ENCODE results near the gene NKTR. TPM values are rescaled to one million over a fixed set of nuclear protein-coding genes. Genes with fewer than 3 reads are reported as not detected.
"Not testable (repeated sequence)": the region's sequence is repeated elsewhere in the genome, so short reads cannot be mapped to it uniquely, and the experiment has no call there.

Gene NKTR
- polyA plus RNA-seq, 1 donor (not counting 4 experiments of a cell fraction or from before 2014, with no cell fraction given) = 38.6 TPM

DNA sequence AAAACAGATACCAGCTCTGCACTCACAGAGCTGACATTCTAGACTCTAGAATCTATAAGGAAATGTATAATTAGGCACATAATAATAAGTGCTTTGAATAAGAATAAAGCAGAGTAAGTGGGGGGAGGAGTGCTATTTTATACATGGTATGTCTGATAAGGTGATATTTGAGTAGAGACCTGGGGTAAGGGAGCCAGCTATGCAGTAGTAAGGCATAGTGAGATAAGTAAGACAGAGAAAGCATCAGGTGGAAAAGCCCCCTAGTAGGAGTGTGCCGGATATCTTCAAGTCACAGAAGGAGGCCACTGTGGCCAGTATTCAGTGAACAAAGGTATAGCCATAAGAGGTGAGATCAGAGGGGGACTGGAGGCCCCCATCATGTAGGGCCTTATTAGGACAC lies 6.9 kb upstream of the NKTR start:
- Histone ChIP-seq H3K4me3 (ENCODE audit: control insufficient read depth in 2 of 3, extremely low read depth in 1 of 3, insufficient read depth in 2 of 3, low read depth in 1 of 3, low read length in 3 of 3) (no peak overlapping the region), H3K79me2 (ENCODE audit: control insufficient read depth, insufficient read depth, low read length) (peaks cover 22% of the 10 kb centered on the region), H3K27me3 (ENCODE audit: control insufficient read depth, extremely low read depth, insufficient read depth, low read length) (no peaks in the 10 kb centered on the region), H3K27ac (ENCODE audit: control insufficient read depth, insufficient read depth, low read length) (no peak overlapping the region), H3K9me1 (ENCODE audit: control insufficient read depth, extremely low read depth, insufficient read depth, low read length) (no peaks in the 10 kb centered on the region), H3K36me3 (ENCODE audit: control insufficient read depth in 2 of 2, extremely low read depth in 1 of 2, insufficient read depth in 2 of 2, low read length in 2 of 2) (peaks cover 2 to 5% of the 10 kb centered on the region in 2 experiments), H3K4me2 (ENCODE audit: control insufficient read depth, extremely low read depth, insufficient read depth, low read depth, low read length) (no peak overlapping the region), H3K4me1 (ENCODE audit: control insufficient read depth, extremely low read depth, insufficient read depth, low read length) (peaks cover 14% of the 10 kb centered on the region), H3K9ac (ENCODE audit: control insufficient read depth, extremely low read depth, insufficient read depth, low read length) (no peak overlapping the region), H4K20me1 (ENCODE audit: control insufficient read depth, extremely low read depth, insufficient read depth, low read length) (no peaks in the 10 kb centered on the region), H3K9me3 (ENCODE audit: control insufficient read depth, low read depth, low read length) (no peaks in the 10 kb centered on the region), H2AFZ (ENCODE audit: control insufficient read depth, low read length) (no peak overlapping the region)
- TF ChIP-seq, protein P1, sequence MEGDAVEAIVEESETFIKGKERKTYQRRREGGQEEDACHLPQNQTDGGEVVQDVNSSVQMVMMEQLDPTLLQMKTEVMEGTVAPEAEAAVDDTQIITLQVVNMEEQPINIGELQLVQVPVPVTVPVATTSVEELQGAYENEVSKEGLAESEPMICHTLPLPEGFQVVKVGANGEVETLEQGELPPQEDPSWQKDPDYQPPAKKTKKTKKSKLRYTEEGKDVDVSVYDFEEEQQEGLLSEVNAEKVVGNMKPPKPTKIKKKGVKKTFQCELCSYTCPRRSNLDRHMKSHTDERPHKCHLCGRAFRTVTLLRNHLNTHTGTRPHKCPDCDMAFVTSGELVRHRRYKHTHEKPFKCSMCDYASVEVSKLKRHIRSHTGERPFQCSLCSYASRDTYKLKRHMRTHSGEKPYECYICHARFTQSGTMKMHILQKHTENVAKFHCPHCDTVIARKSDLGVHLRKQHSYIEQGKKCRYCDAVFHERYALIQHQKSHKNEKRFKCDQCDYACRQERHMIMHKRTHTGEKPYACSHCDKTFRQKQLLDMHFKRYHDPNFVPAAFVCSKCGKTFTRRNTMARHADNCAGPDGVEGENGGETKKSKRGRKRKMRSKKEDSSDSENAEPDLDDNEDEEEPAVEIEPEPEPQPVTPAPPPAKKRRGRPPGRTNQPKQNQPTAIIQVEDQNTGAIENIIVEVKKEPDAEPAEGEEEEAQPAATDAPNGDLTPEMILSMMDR (optimal IDR thresholded peaks at IDR 0.05 in 1 of 3, IDR thresholded peaks at IDR 0.05 in 1 of 3, conservative IDR thresholded peaks at IDR 0.05 in 1 of 3; ENCODE audit: extremely low read depth in 1 of 3, insufficient read depth in 2 of 3, low read length in 3 of 3) = no peak
- no peak for TF ChIP-seq EZH2 (IDR thresholded peaks at IDR 0.05; ENCODE audit: low read length)
- DNase-seq (ENCODE audit: low read depth, low spot score) (no peak), FAIRE-seq (no peak)
- dilution Hi-C loops (cut with MboI; ENCODE audit: extremely low pct_ligation_motif_present, low sequenced_read_pairs) = no loop called here

DNA sequence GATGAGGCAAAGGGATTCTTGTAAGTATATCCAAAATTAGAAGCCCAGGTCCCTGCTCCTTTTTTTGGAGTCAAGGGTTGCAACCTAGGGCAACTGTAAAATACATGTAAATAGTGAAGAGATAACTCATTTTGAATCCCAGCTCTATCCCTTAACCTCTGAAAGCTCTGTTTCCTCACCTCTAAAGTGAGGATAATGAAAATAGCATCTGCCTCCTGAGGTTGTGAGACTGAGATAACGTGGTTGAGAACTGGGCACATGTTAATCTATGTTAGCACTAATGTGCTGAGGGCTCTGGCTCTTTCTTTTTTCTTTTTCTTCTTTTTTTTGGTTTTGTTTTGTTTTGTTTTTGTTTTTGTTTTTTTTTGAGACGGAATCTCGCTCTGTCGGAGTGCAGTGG lies 4.8 kb upstream of the NKTR start:
- H3K79me2 ChIP-seq (ENCODE audit: control insufficient read depth, insufficient read depth, low read length) = peaks cover 22% of the 10 kb centered on the region
- DNase-seq (ENCODE audit: low read depth, low spot score) = no peak
- FAIRE-seq = no peak
- no peaks in the 10 kb centered on the region for H3K27me3 ChIP-seq (ENCODE audit: control insufficient read depth, extremely low read depth, insufficient read depth, low read length)
- no peaks in the 10 kb centered on the region for H4K20me1 ChIP-seq (ENCODE audit: control insufficient read depth, extremely low read depth, insufficient read depth, low read length)
- no peaks in the 10 kb centered on the region for H3K9me1 ChIP-seq (ENCODE audit: control insufficient read depth, extremely low read depth, insufficient read depth, low read length)
- TF ChIP-seq, protein P1 (optimal IDR thresholded peaks at IDR 0.05 in 1 of 3, IDR thresholded peaks at IDR 0.05 in 1 of 3, conservative IDR thresholded peaks at IDR 0.05 in 1 of 3; ENCODE audit: extremely low read depth in 1 of 3, insufficient read depth in 2 of 3, low read length in 3 of 3) = no peak
- TF ChIP-seq EZH2 (IDR thresholded peaks at IDR 0.05; ENCODE audit: low read length) = no peak
- H3K9me3 ChIP-seq (ENCODE audit: control insufficient read depth, low read depth, low read length) = no peaks in the 10 kb centered on the region
- H3K36me3 ChIP-seq (ENCODE audit: control insufficient read depth in 2 of 2, extremely low read depth in 1 of 2, insufficient read depth in 2 of 2, low read length in 2 of 2) = peaks cover 2 to 5% of the 10 kb centered on the region in 2 experiments
- H3K4me3 ChIP-seq (ENCODE audit: control insufficient read depth in 2 of 3, extremely low read depth in 1 of 3, insufficient read depth in 2 of 3, low read depth in 1 of 3, low read length in 3 of 3) = no peak overlapping the region
- H3K27ac ChIP-seq (ENCODE audit: control insufficient read depth, insufficient read depth, low read length) = no peak overlapping the region
- H2AFZ ChIP-seq (ENCODE audit: control insufficient read depth, low read length) = no peak overlapping the region
- dilution Hi-C loops (cut with MboI; ENCODE audit: extremely low pct_ligation_motif_present, low sequenced_read_pairs) = no loop called here
- H3K9ac ChIP-seq (ENCODE audit: control insufficient read depth, extremely low read depth, insufficient read depth, low read length) = no peak overlapping the region
- H3K4me2 ChIP-seq (ENCODE audit: control insufficient read depth, extremely low read depth, insufficient read depth, low read depth, low read length) = no peak overlapping the region
- peaks cover 10% of the 10 kb centered on the region for H3K4me1 ChIP-seq (ENCODE audit: control insufficient read depth, extremely low read depth, insufficient read depth, low read length)

DNA sequence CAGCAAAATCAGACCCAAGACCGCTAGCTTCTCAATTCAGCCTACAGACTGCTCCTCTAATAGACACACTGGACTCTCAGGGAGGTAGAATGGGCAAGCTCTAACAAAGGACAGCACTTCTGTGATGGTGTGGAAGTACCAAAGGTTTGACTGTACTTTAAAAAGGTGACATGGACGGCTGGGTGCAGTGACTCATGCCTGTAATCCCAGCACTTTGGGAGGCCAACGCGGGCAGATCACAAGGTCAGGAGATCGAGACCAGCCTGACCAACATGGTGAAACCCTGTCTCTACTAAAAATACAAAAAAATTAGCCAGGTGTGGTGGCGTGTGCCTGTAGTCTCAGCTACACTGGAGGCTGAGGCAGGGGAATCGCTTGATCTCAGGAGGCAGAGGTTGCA lies 3.4 kb upstream of the NKTR start:
- H3K9me1 ChIP-seq (ENCODE audit: control insufficient read depth, extremely low read depth, insufficient read depth, low read length); H2AFZ ChIP-seq (ENCODE audit: control insufficient read depth, low read length); H3K4me3 ChIP-seq (ENCODE audit: control insufficient read depth in 2 of 3, extremely low read depth in 1 of 3, insufficient read depth in 2 of 3, low read depth in 1 of 3, low read length in 3 of 3); H3K27me3 ChIP-seq (ENCODE audit: control insufficient read depth, extremely low read depth, insufficient read depth, low read length); H3K9ac ChIP-seq (ENCODE audit: control insufficient read depth, extremely low read depth, insufficient read depth, low read length); dilution Hi-C loops (cut with MboI; ENCODE audit: extremely low pct_ligation_motif_present, low sequenced_read_pairs); DNase-seq (ENCODE audit: low read depth, low spot score); H3K27ac ChIP-seq (ENCODE audit: control insufficient read depth, insufficient read depth, low read length); H4K20me1 ChIP-seq (ENCODE audit: control insufficient read depth, extremely low read depth, insufficient read depth, low read length); H3K4me2 ChIP-seq (ENCODE audit: control insufficient read depth, extremely low read depth, insufficient read depth, low read depth, low read length); FAIRE-seq; H3K36me3 ChIP-seq (ENCODE audit: control insufficient read depth in 2 of 2, extremely low read depth in 1 of 2, insufficient read depth in 2 of 2, low read length in 2 of 2); H3K9me3 ChIP-seq (ENCODE audit: control insufficient read depth, low read depth, low read length); H3K4me1 ChIP-seq (ENCODE audit: control insufficient read depth, extremely low read depth, insufficient read depth, low read length): not testable (repeated sequence)
- H3K79me2 ChIP-seq (ENCODE audit: control insufficient read depth, insufficient read depth, low read length) = peaks cover 23% of the 10 kb centered on the region

All from keratinocyte (primary cell).